OCI-LY1 (cell line): ENCODE data around the gene SZRD1.

Experiments
- H2AFZ ChIP-seq: fragments of 200-600 bp; sonication (generic), shearing (Covaris generic); 2 replicates; pipeline ENCODE4 v1.6.0; 2014; ENCODE audit warnings: antibody characterized with exemption, mild to moderate bottlenecking, low read length
- H3F3A ChIP-seq: fragments of 200-600 bp; sonication (generic), shearing (Covaris generic); 2 replicates; pipeline ENCODE4 v1.6.0; 2014; ENCODE audit warnings: mild to moderate bottlenecking, antibody characterized with exemption, low read length, moderate library complexity; ENCODE audit not compliant: insufficient read depth
- H3K27ac ChIP-seq: fragments of 200-600 bp; sonication (generic); 2 replicates; pipeline ENCODE4 v1.5.1; 2014; ENCODE audit warnings: low read length, mixed run types, mild to moderate bottlenecking, low read depth; ENCODE audit not compliant: poor library complexity, severe bottlenecking
- H3K27me3 ChIP-seq: fragments of 200-600 bp; sonication (generic); 2 replicates; pipeline ENCODE4 v1.6.0; 2014; ENCODE audit warnings: antibody characterized with exemption, mild to moderate bottlenecking, low read length, moderate library complexity; ENCODE audit not compliant: insufficient read depth
- H3K36me3 ChIP-seq: fragments of 200-600 bp; sonication (generic); 2 replicates; pipeline ENCODE4 v1.6.1; 2014; ENCODE audit warnings: mild to moderate bottlenecking, antibody characterized with exemption, low read length, moderate library complexity, mixed read lengths; ENCODE audit not compliant: insufficient read depth
- H3K4me1 ChIP-seq: fragments of 200-600 bp; sonication (generic); 2 replicates; pipeline ENCODE4 v1.5.1; 2014; ENCODE audit warnings: mild to moderate bottlenecking, low read length, moderate library complexity; ENCODE audit not compliant: insufficient read depth, severe bottlenecking
- H3K4me2 ChIP-seq: fragments of 200-600 bp; sonication (generic), shearing (Covaris generic); 2 replicates; pipeline ENCODE4 v1.6.1; 2014; ENCODE audit warnings: low read length
- H3K4me3 ChIP-seq: fragments of 200-600 bp; sonication (generic); 2 replicates; pipeline ENCODE4 v1.5.1; 2014; ENCODE audit warnings: low read length, low read depth, mild to moderate bottlenecking, mixed read lengths; ENCODE audit not compliant: poor library complexity, severe bottlenecking
- H3K79me2 ChIP-seq: fragments of 200-600 bp; shearing (Covaris generic); 2 replicates; pipeline ENCODE4 v1.6.1; 2016; ENCODE audit warnings: mixed run types, low read length, mixed read lengths; ENCODE audit not compliant: insufficient read depth
- H3K9ac ChIP-seq: fragments of 200-600 bp; sonication (generic), shearing (Covaris generic); 2 replicates; pipeline ENCODE4 v1.6.1; 2014; ENCODE audit warnings: mild to moderate bottlenecking, low read length, mixed read lengths
- H3K9me2 ChIP-seq: fragments of 200-600 bp; sonication (generic), shearing (Covaris generic); 2 replicates; pipeline ENCODE4 v1.6.1; 2014; ENCODE audit warnings: low read depth, mild to moderate bottlenecking, low read length, mixed read lengths
- H3K9me3 ChIP-seq: fragments of 200-600 bp; shearing (Covaris generic); 2 replicates; pipeline ENCODE4 v1.6.1; 2014; ENCODE audit warnings: low read length, mixed read lengths
- H4K20me1 ChIP-seq: fragments of 200-600 bp; sonication (generic), shearing (Covaris generic); 2 replicates; pipeline ENCODE4 v1.6.0; 2016; ENCODE audit warnings: mild to moderate bottlenecking, low read length; ENCODE audit not compliant: insufficient read depth
- CTCF ChIP-seq: fragments of 200-600 bp; sonication (generic), shearing (Covaris generic); IDR thresholded peaks from 2 replicates; pipeline ENCODE4 v1.5.1; 2017; ENCODE audit warnings: mild to moderate bottlenecking, antibody characterized with exemption, low read length, moderate library complexity, mixed read lengths
- EZH2 ChIP-seq: fragments of 200-600 bp; sonication (generic), shearing (Covaris generic); IDR thresholded peaks from 2 replicates; pipeline ENCODE4 v1.8.0; 2017; ENCODE audit warnings: borderline replicate concordance, mixed run types, mild to moderate bottlenecking, antibody characterized with exemption, low read length, moderate library complexity, mixed read lengths

Gene SZRD1

GRCh38 chr1:16410803-16411202 lies 43.8 kb downstream of the SZRD1 start:
- Histone ChIP-seq H3K79me2 (no peaks in the 10 kb centered on the region), H3K27me3 (0 out of 2 replicates have a peak, but pooled peaks cover 3% of the 10 kb centered on the region), H3K36me3 (no peaks in the 10 kb centered on the region), H3K9me2 (no peaks in the 10 kb centered on the region), H3K9me3 (no peaks in the 10 kb centered on the region), H3K4me2 (no peak overlapping the region), H3F3A (no peaks in the 10 kb centered on the region), H3K9ac (no peak overlapping the region), H3K4me3 (no peak overlapping the region), H3K4me1 (peaks cover 11% of the 10 kb centered on the region), H3K27ac (no peak overlapping the region), H4K20me1 (no peaks in the 10 kb centered on the region), H2AFZ (no peak overlapping the region)
- TF ChIP-seq EZH2 (no peak), CTCF (no peak)

GRCh38 chr1:16413191-16413590 lies 46.1 kb downstream of the SZRD1 start:
- Histone ChIP-seq H3K9me2 (no peaks in the 10 kb centered on the region), H3K79me2 (no peaks in the 10 kb centered on the region), H3K4me1 (peaks cover 11% of the 10 kb centered on the region), H3K36me3 (no peaks in the 10 kb centered on the region), H3K4me2 (no peak overlapping the region), H3K4me3 (no peak overlapping the region), H4K20me1 (no peaks in the 10 kb centered on the region), H3K9me3 (no peaks in the 10 kb centered on the region), H3K27ac (no peak overlapping the region), H3K9ac (no peak overlapping the region), H2AFZ (no peak overlapping the region), H3F3A (no peaks in the 10 kb centered on the region), H3K27me3 (0 out of 2 replicates have a peak, but pooled peaks cover 3% of the 10 kb centered on the region)
- TF ChIP-seq EZH2 (no peak), CTCF (no peak)

GRCh38 chr1:16418823-16419425 lies 51.9 kb downstream of the SZRD1 start:
- Histone ChIP-seq H3K79me2 (no peaks in the 10 kb centered on the region), H4K20me1 (no peaks in the 10 kb centered on the region), H3K9me2 (no peaks in the 10 kb centered on the region), H3F3A (no peaks in the 10 kb centered on the region), H3K27me3 (peaks cover 5% of the 10 kb centered on the region; the same call in 1 of the 2 replicates), H3K4me3 (no peak overlapping the region), H3K9ac (no peak overlapping the region), H3K36me3 (no peaks in the 10 kb centered on the region), H3K9me3 (no peaks in the 10 kb centered on the region), H2AFZ (no peak overlapping the region), H3K27ac (no peak overlapping the region), H3K4me1 (no peaks in the 10 kb centered on the region), H3K4me2 (no peak overlapping the region)
- TF ChIP-seq CTCF (no peak), EZH2 (no peak)
